ENCODE measurements around the gene RNF224.

DNA sequence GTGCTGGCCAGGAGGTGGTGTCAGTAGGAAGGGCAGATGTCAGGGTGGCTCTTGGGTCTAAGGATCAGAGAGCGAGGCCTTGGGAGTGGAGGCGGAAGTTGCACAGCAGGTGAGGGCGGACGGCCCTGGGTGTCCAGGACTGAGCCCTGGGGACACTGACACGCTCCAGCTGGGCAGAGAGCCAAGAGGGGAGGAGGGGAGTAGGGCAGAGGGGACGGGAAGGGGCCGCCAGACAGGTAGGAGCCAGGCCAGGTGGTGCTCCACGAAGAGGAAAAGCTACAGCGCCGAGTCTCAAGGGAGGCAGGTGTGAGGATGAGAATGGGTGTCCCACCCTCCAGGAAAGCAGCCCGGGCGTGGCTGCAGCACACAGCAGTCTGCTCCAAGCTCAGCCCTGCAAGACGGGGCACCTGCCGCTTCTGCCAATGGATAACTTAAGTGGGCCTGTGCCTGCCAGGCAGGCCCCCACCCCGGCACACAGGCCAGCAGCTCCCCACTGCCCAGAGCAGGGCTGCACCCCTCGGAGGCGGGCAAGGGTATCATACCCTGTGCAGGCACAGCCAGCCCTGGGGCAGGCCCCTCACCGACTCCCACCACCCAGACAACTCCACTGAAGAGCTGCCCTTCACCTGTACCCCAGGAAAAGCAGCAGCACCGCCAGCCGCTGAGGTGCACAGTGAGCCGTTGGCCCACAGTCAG lies 31.6 kb upstream of the RNF224 start:
- no peak for TF ChIP-seq EP300 (IDR thresholded peaks at IDR 0.05)
- TF ChIP-seq CTCF (IDR thresholded peaks at IDR 0.05), result no peak

All from suprapubic skin (tissue), 3 donors.